HG03565 (cell line): ENCODE results near the gene CDKN1C.

ENCODE experiments used
- ATAC-seq: cut with Tn5 transposase; IDR thresholded peaks from one replicate; pipeline ENCODE4 v1.9.1; 2021; ENCODE audit warnings: mild to moderate bottlenecking, moderate library complexity; ENCODE audit not compliant: unreplicated experiment

The CDKN1C gene

GRCh38 chr11:2870460-2870859 lies 15.1 kb downstream of the CDKN1C start:
- ATAC-seq: no peak

GRCh38 chr11:2869561-2870427 lies 15.8 kb downstream of the CDKN1C start:
- ATAC-seq: no peak

- no peak for ATAC-seq
Observed at GRCh38 chr11:2869134-2869526, 16.4 kb downstream of the CDKN1C start.

- no peak for ATAC-seq
Observed at GRCh38 chr11:2868506-2869133, 17.0 kb downstream of the CDKN1C start.

- no peak for ATAC-seq
Observed at GRCh38 chr11:2867722-2868505, 17.7 kb downstream of the CDKN1C start.

- ATAC-seq: no peak
Observed at GRCh38 chr11:2867142-2867541, 18.4 kb downstream of the CDKN1C start.

- no peak for ATAC-seq
Observed at GRCh38 chr11:2865922-2866577, 19.5 kb downstream of the CDKN1C start.

- no peak for ATAC-seq
Observed at GRCh38 chr11:2864901-2865300, 20.7 kb downstream of the CDKN1C start.

- ATAC-seq: no peak
Observed at GRCh38 chr11:2863276-2863618, 22.3 kb downstream of the CDKN1C start.

GRCh38 chr11:2862395-2863275 lies 22.9 kb downstream of the CDKN1C start:
- ATAC-seq: no peak

- no peak for ATAC-seq
Observed at GRCh38 chr11:2860636-2861035, 24.9 kb downstream of the CDKN1C start.

GRCh38 chr11:2859699-2860037 lies 25.9 kb downstream of the CDKN1C start:
- no peak for ATAC-seq

GRCh38 chr11:2858995-2859698 lies 26.4 kb downstream of the CDKN1C start:
- ATAC-seq: no peak

GRCh38 chr11:2857918-2858317 lies 27.7 kb downstream of the CDKN1C start:
- ATAC-seq: no peak

- no peak for ATAC-seq
Observed at GRCh38 chr11:2857276-2857675, 28.3 kb downstream of the CDKN1C start.

- no peak for ATAC-seq
Observed at GRCh38 chr11:2855162-2855561, 30.4 kb downstream of the CDKN1C start.

GRCh38 chr11:2853997-2854560 lies 31.5 kb downstream of the CDKN1C start:
- ATAC-seq: no peak

- ATAC-seq: no peak
Observed at GRCh38 chr11:2853401-2853800, 32.2 kb downstream of the CDKN1C start.

GRCh38 chr11:2849994-2850770 lies 35.4 kb downstream of the CDKN1C start:
- no peak for ATAC-seq
